Left lung (tissue), 10 donors: ENCODE measurements around the gene UHRF2. TPM values are rescaled to one million over a fixed set of nuclear protein-coding genes. Genes with fewer than 3 reads are reported as not detected.

ENCODE experiments used
- ATAC-seq: fragments of 200-7000 bp; cut with Tn5 transposase; one replicate; pipeline ENCODE4 v1.9.1; 2020; ENCODE audit warnings: moderate library complexity
- DNase-seq, 4 donors: peaks; one replicate each; pipeline ENCODE4 v3.0.0-alpha.2; 2013 to 2020
- H3K27ac ChIP-seq, 2 donors: fragments of 200-600 bp; sonication (generic) in 1 of 2; one replicate each; pipeline versions ENCODE4 v1.5.0 to v1.8.0; 2020 to 2021
- H3K27me3 ChIP-seq, 2 donors: fragments of 200-600 bp; sonication (generic) in 1 of 2; one replicate each; pipeline versions ENCODE4 v1.5.0 to v1.8.0; 2020 to 2021
- H3K36me3 ChIP-seq, 2 donors: fragments of 200-600 bp; sonication (generic) in 1 of 2; one replicate each; pipeline versions ENCODE4 v1.5.0 to v1.8.0; 2020 to 2021
- H3K4me1 ChIP-seq, 2 donors: fragments of 200-600 bp; one replicate each; pipeline ENCODE4 v1.8.0; 2021
- H3K4me3 ChIP-seq, 2 donors: fragments of 200-600 bp; sonication (generic) in 1 of 2; one replicate each; pipeline versions ENCODE4 v1.5.0 to v1.8.0; 2020 to 2021; ENCODE audit warnings: mild to moderate bottlenecking in 1 of 2
- H3K9me3 ChIP-seq, 2 donors: fragments of 200-600 bp; sonication (generic) in 1 of 2; one replicate each; pipeline versions ENCODE4 v1.5.0 to v1.8.0; 2020 to 2021
- intact Hi-C, 2 donors: fragments of 100-400 bp; cut with DNase I; formaldehyde crosslinking; loops; one replicate each; pipeline versions ENCODE4 v1.11.2 to v1.14.2; 2022
- polyA plus RNA-seq, 6 donors: library from polyadenylated mRNA; unstranded; fragments of 120-200 nt; gene quantifications; one replicate each; pipeline ENCODE4 v1.2.1, GENCODE V29; 2013; ENCODE audit not compliant: insufficient read length in 6 of 6
- total RNA-seq, 2 donors: library from RNA; stranded (reverse); fragmentation: NEBNext Ultra II Directional; extraction: Animal tissue kit (Norgen Biotek cat#: 25700); gene quantifications; one replicate each; pipeline ENCODE4 v1.2.1, GENCODE V29; 2021
- TF ChIP-seq, protein P1 (sequence below), 2 donors: fragments of 200-600 bp; sonication (generic) in 1 of 2; IDR thresholded peaks; one replicate each; pipeline versions ENCODE4 v1.5.0 to v1.8.0; 2021; ENCODE audit warnings: antibody characterized with exemption in 2 of 2
- donor health status: DM: no; HTN: yes; CAD: no.
- donor health status: DM: no; HTN: no; CAD: no.

Gene UHRF2
- total and polyA plus RNA-seq, 8 donors, result 32.7 to 86.9 (median 67.4) TPM

DNA sequence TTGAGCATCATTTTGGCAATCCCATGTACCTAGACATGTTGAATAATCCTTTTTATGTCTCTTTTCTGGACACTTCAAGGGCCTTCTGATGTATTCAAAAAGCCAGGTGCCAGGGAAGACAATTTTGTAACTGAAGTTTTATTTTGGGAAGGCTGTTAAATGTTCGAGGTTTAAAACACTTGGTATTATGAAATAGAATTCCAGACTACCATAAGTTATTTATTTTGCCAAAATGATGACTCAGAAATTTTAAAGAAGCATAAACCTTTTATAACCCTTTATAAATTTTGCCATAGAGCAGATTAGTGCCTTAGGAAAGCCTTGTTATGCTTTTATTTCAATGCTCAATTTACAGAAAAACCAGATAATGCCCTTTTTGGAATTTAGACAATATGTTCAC lies 30.3 kb upstream of the UHRF2 start:
- no peak overlapping the region for H3K27ac ChIP-seq
- no peaks in the 10 kb centered on the region for H3K9me3 ChIP-seq
- ATAC-seq, result no peak

DNA sequence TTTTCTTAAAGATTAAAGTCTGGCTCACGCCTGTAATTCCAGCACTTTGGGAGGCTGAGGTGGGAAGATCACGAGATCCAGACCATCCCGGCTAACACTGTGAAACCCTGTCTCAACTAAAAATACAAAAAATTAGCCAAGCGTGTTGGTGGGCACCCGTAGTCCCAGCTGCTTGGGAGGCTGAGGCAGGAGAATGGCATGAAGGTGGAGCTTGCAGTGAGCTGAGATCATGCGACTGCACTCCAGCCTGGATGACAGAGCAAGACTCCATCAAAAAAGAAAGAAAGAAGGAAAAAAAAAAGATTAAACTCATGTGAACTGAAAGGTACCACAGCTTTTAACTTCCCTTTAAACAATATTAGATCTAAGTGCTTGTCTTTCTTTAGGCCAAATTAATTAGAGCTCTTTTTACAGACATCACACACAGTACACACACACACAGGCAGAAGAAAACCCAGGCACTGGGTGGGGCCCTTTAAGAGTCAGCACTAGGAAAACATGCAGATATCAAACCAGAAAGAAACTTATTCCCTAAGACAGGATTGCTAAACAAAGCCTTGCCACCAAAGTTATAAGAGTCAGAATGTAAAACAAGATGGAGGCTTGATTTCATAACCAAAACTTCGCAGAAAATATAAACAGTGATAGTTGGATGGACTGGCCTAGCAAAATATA lies 29.3 kb upstream of the UHRF2 start:
- DNase-seq (no peak), ATAC-seq (peak; percentile 24)
- H3K27me3 ChIP-seq, result no peaks in the 10 kb centered on the region
- no peaks in the 10 kb centered on the region for H3K36me3 ChIP-seq
- no peaks in the 10 kb centered on the region for H3K4me1 ChIP-seq
- intact Hi-C loops, result no loop called here
- TF ChIP-seq, protein P1, sequence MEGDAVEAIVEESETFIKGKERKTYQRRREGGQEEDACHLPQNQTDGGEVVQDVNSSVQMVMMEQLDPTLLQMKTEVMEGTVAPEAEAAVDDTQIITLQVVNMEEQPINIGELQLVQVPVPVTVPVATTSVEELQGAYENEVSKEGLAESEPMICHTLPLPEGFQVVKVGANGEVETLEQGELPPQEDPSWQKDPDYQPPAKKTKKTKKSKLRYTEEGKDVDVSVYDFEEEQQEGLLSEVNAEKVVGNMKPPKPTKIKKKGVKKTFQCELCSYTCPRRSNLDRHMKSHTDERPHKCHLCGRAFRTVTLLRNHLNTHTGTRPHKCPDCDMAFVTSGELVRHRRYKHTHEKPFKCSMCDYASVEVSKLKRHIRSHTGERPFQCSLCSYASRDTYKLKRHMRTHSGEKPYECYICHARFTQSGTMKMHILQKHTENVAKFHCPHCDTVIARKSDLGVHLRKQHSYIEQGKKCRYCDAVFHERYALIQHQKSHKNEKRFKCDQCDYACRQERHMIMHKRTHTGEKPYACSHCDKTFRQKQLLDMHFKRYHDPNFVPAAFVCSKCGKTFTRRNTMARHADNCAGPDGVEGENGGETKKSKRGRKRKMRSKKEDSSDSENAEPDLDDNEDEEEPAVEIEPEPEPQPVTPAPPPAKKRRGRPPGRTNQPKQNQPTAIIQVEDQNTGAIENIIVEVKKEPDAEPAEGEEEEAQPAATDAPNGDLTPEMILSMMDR (IDR thresholded peaks at IDR 0.05), result no peak
- H3K4me3 ChIP-seq, result no peak overlapping the region
- H3K9me3 ChIP-seq, result peaks cover 0 to 2% of the 10 kb centered on the region in 2 donors
- H3K27ac ChIP-seq, result no peak overlapping the region

More for the DNA sequence above, 30.3 kb upstream of the UHRF2 start:
- no peak for DNase-seq
- no peaks in the 10 kb centered on the region for H3K4me1 ChIP-seq
- no peaks in the 10 kb centered on the region for H3K36me3 ChIP-seq
- H3K4me3 ChIP-seq, result no peak overlapping the region
- no peaks in the 10 kb centered on the region for H3K27me3 ChIP-seq
- intact Hi-C loops, result no loop called here
- TF ChIP-seq, protein P1 (IDR thresholded peaks at IDR 0.05), result no peak

DNA sequence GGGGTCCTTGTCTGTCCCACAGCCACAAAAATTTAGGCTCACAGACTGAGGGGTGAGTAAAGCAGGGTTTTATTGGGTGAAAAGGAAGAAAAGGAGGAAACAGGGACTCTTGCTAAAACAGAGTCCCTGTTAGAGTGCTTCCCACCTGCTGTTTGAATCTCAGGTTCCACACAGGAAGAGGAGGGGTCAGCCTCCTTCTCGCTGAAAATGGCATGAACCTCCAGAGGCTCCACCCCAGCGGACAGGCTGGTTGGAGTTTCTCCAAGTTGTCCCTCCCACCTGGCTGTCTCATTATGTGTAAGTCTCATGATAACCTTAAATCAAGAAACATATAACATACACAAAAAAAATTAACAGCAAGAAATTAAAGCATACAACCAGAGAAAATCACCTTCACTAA lies 28.3 kb upstream of the UHRF2 start:
- Histone ChIP-seq H3K9me3 (peaks cover 0 to 2% of the 10 kb centered on the region in 2 donors), H3K4me3 (no peak overlapping the region), H3K36me3 (no peaks in the 10 kb centered on the region), H3K4me1 (no peaks in the 10 kb centered on the region), H3K27me3 (no peaks in the 10 kb centered on the region), H3K27ac (no peak overlapping the region)
- ATAC-seq, result no peak
- TF ChIP-seq, protein P1 (IDR thresholded peaks at IDR 0.05), result no peak
- DNase-seq, result no peak
- intact Hi-C loops, result no loop called here

DNA sequence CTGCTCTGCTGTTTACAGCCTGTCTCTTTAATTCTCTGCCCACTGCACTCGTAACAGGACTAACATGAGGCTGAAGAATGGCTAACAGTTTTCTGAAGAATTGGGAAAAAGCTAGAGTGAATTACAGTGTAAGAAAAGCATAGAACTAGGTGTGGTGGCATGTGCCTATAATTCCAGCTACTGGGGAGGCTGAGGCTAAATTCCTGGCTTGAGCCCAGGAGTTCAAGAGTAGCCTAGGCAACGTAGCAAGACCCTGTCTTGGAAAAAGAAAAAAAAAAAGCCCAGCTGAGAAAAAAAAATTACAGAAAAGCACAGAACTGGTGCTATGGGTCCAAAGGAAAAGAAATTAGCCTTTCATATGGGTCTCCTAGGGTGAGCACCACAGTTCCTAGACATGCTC lies 13.9 kb upstream of the UHRF2 start:
- Histone ChIP-seq H3K9me3 (no peaks in the 10 kb centered on the region), H3K27ac (no peak overlapping the region), H3K4me3 (no peak overlapping the region), H3K36me3 (no peaks in the 10 kb centered on the region), H3K27me3 (no peaks in the 10 kb centered on the region), H3K4me1 (no peaks in the 10 kb centered on the region)
- no peak for ATAC-seq
- intact Hi-C loops, result no loop called here
- DNase-seq, result peak in 1 of 4 donors; percentile 7
- TF ChIP-seq, protein P1 (IDR thresholded peaks at IDR 0.05), result no peak

DNA sequence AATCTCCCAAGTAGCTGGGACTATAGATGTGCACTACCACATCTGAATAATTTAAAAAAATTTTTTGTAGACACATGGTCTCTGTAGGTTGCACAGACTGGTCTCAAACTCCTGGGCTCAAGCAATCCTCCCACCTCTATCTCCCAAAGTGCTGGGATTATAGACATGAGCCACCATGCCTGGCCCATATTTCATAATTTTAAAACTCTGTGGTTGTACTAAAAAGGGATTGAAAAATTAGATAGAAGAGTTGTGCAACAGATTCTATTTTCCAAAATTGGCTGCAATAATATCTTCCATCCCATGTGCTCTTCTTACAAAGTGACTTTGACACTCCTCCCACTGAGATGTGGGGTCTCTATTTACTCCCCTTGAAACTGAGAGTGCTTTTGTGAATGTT lies 7.6 kb upstream of the UHRF2 start:
- TF ChIP-seq, protein P1 (IDR thresholded peaks at IDR 0.05), result no peak
- intact Hi-C loops, result no loop called here
- Histone ChIP-seq H3K4me3 (no peak overlapping the region), H3K4me1 (no peaks in the 10 kb centered on the region), H3K27ac (no peak overlapping the region), H3K9me3 (no peaks in the 10 kb centered on the region), H3K36me3 (no peaks in the 10 kb centered on the region), H3K27me3 (no peaks in the 10 kb centered on the region)
- DNase-seq, result no peak
- no peak for ATAC-seq
